NB4 (cell line): ENCODE results near the gene CAV2.

Experiments
- CTCF ChIP-seq: IDR thresholded peaks from one replicate; pipeline ENCODE4 v1.5.1; 2012; ENCODE audit warnings: low read depth, low read length
- MAX ChIP-seq: IDR thresholded peaks from 2 replicates; pipeline ENCODE4 v1.6.1; 2011; ENCODE audit warnings: low read depth, low read length
- MYC ChIP-seq: IDR thresholded peaks from 2 replicates; pipeline ENCODE4 v1.6.1; 2011; ENCODE audit warnings: low read depth, low read length
- POLR2A ChIP-seq: IDR thresholded peaks from 2 replicates; pipeline ENCODE4 v1.6.1; 2011; ENCODE audit warnings: mild to moderate bottlenecking; ENCODE audit not compliant: insufficient read length; ENCODE audit errors: extremely low read depth

- TF ChIP-seq POLR2A (no peak), CTCF (no peak), MAX (no peak), MYC (no peak)
These were observed 10.5 kb downstream of the CAV2 start for GRCh38 chr7:116509982-116510579.
